BLaER1 (cell line): ENCODE results near the gene ARHGEF39.
A peak's percentile ranks its signal among the peaks of the same experiment; 100 is the strongest.
"Not testable (repeated sequence)": the region's sequence is repeated elsewhere in the genome, so short reads cannot be mapped to it uniquely, and the experiment has no call there.

Experiments
- H3K27ac ChIP-seq: shearing (Covaris generic); formaldehyde crosslinking; 2 replicates; pipeline ENCODE4 v1.8.1; 2022
- H3K27me3 ChIP-seq: shearing (Covaris generic); formaldehyde crosslinking; 2 replicates; pipeline ENCODE4 v1.8.1; 2022
- H3K36me3 ChIP-seq: shearing (Covaris generic); formaldehyde crosslinking; 2 replicates; pipeline ENCODE4 v1.8.1; 2022
- H3K4me1 ChIP-seq: shearing (Covaris generic); formaldehyde crosslinking; 2 replicates; pipeline ENCODE4 v1.8.1; 2022
- H3K4me2 ChIP-seq: shearing (Covaris generic); formaldehyde crosslinking; 2 replicates; pipeline ENCODE4 v1.8.1; 2022
- H3K4me3 ChIP-seq: shearing (Covaris generic); formaldehyde crosslinking; 2 replicates; pipeline ENCODE4 v1.8.1; 2022
- H3K9ac ChIP-seq: shearing (Covaris generic); formaldehyde crosslinking; 2 replicates; pipeline ENCODE4 v1.8.1; 2022
- H3K9me3 ChIP-seq: shearing (Covaris generic); formaldehyde crosslinking; 2 replicates; pipeline ENCODE4 v1.8.1; 2022
- H4K20me1 ChIP-seq: shearing (Covaris generic); formaldehyde crosslinking; 2 replicates; pipeline ENCODE4 v1.8.1; 2022
- Cebpa-rat ChIP-seq: shearing (Covaris generic); IDR thresholded peaks from 2 replicates; pipeline ENCODE4 v1.8.1; 2022

The ARHGEF39 gene

GRCh38 chr9:35616681-35617459 is 48.1 kb downstream of the ARHGEF39 start:
- Histone ChIP-seq H3K27ac (peak overlapping the region; percentile 98), H4K20me1 (peaks cover 49% of the 10 kb centered on the region; the same call in 1 of the 2 replicates), H3K27me3 (no peaks in the 10 kb centered on the region), H3K4me3 (peak overlapping the region; percentile 77), H3K4me2 (peak overlapping the region; percentile 100), H3K9me3 (no peaks in the 10 kb centered on the region), H3K36me3 (peaks cover 43% of the 10 kb centered on the region), H3K4me1 (peaks cover 95% of the 10 kb centered on the region), H3K9ac (peak overlapping the region; percentile 90)
- no peak for TF ChIP-seq Cebpa-rat

GRCh38 chr9:35615981-35616680 is 48.9 kb downstream of the ARHGEF39 start:
- peak overlapping the region; percentile 98 for H3K27ac ChIP-seq

GRCh38 chr9:35612843-35613242 is 52.2 kb downstream of the ARHGEF39 start:
- Histone ChIP-seq H4K20me1 (peaks cover 84% of the 10 kb centered on the region), H3K36me3 (peaks cover 84% of the 10 kb centered on the region), H3K9me3 (no peaks in the 10 kb centered on the region), H3K4me1 (peaks cover 79% of the 10 kb centered on the region), H3K4me2 (peak overlapping the region; percentile 100; the same call in 1 of the 2 replicates), H3K4me3 (no peak overlapping the region), H3K27ac (no peak overlapping the region), H3K27me3 (no peaks in the 10 kb centered on the region), H3K9ac (no peak overlapping the region)
- TF ChIP-seq Cebpa-rat: no peak

More at GRCh38 chr9:35615981-35616680, 48.9 kb downstream of the ARHGEF39 start:
- H3K4me3 ChIP-seq: peak overlapping the region; percentile 77
- peaks cover 54% of the 10 kb centered on the region; the same call in 1 of the 2 replicates for H4K20me1 ChIP-seq
- no peak for TF ChIP-seq Cebpa-rat
- peaks cover 51% of the 10 kb centered on the region for H3K36me3 ChIP-seq
- no peaks in the 10 kb centered on the region for H3K9me3 ChIP-seq
- peak overlapping the region; percentile 90 for H3K9ac ChIP-seq
- H3K4me2 ChIP-seq: peak overlapping the region; percentile 100
- H3K4me1 ChIP-seq: peaks cover 95% of the 10 kb centered on the region
- H3K27me3 ChIP-seq: no peaks in the 10 kb centered on the region

- H3K27ac ChIP-seq, H3K27me3 ChIP-seq, H3K9ac ChIP-seq, H3K4me3 ChIP-seq, H3K4me2 ChIP-seq, H3K9me3 ChIP-seq: not testable (repeated sequence)
- peaks cover 79% of the 10 kb centered on the region for H3K4me1 ChIP-seq
- peaks cover 91% of the 10 kb centered on the region for H3K36me3 ChIP-seq
- peaks cover 91% of the 10 kb centered on the region for H4K20me1 ChIP-seq
Measured at GRCh38 chr9:35612066-35612465, 52.9 kb downstream of the ARHGEF39 start.

- no peak for TF ChIP-seq Cebpa-rat
- Histone ChIP-seq H3K4me1 (peaks cover 80% of the 10 kb centered on the region), H3K4me2 (no peak overlapping the region), H3K36me3 (peaks cover 96% of the 10 kb centered on the region), H3K27me3 (no peaks in the 10 kb centered on the region), H4K20me1 (peaks cover 95% of the 10 kb centered on the region), H3K9ac (no peak overlapping the region), H3K4me3 (no peak overlapping the region), H3K9me3 (no peaks in the 10 kb centered on the region), H3K27ac (no peak overlapping the region)
Measured at GRCh38 chr9:35611230-35611797, 53.7 kb downstream of the ARHGEF39 start.

- peaks cover 88% of the 10 kb centered on the region for H4K20me1 ChIP-seq
- no peaks in the 10 kb centered on the region for H3K9me3 ChIP-seq
- H3K27me3 ChIP-seq: no peaks in the 10 kb centered on the region
- H3K4me2 ChIP-seq: peak overlapping the region; percentile 14; the same call in 1 of the 2 replicates
- H3K4me3 ChIP-seq: no peak overlapping the region
- peaks cover 71% of the 10 kb centered on the region for H3K4me1 ChIP-seq
- TF ChIP-seq Cebpa-rat: no peak
- no peak overlapping the region for H3K9ac ChIP-seq
- H3K36me3 ChIP-seq: peaks cover 81% of the 10 kb centered on the region
- H3K27ac ChIP-seq: 0 out of 2 replicates have a peak overlapping the region, but pooled peaks have one; percentile 26
Measured at GRCh38 chr9:35609820-35610163, 55.2 kb downstream of the ARHGEF39 start.
